ENCODE results near the gene TTYH2.

Gene TTYH2

DNA sequence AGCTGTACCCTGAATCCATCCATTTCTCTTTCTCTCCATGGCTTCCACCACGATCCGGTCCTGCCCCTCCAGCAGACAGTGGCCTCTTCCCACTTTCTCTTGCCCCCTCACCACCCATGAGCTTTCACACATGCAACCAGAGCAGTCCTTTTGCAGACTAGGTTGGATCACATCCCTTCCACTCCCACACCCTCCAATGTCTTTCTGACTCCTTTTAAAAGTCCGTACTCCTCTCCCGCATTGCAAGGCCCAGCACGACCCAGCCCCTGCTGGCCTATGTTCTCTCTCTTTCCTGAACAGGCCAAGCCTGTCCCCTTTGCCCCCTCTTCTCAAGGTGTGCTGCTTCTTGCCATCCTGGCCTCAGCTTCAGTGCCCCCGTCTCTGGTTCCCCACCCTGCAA lies 38.2 kb downstream of the TTYH2 start:
- TF ChIP-seq, protein P1, sequence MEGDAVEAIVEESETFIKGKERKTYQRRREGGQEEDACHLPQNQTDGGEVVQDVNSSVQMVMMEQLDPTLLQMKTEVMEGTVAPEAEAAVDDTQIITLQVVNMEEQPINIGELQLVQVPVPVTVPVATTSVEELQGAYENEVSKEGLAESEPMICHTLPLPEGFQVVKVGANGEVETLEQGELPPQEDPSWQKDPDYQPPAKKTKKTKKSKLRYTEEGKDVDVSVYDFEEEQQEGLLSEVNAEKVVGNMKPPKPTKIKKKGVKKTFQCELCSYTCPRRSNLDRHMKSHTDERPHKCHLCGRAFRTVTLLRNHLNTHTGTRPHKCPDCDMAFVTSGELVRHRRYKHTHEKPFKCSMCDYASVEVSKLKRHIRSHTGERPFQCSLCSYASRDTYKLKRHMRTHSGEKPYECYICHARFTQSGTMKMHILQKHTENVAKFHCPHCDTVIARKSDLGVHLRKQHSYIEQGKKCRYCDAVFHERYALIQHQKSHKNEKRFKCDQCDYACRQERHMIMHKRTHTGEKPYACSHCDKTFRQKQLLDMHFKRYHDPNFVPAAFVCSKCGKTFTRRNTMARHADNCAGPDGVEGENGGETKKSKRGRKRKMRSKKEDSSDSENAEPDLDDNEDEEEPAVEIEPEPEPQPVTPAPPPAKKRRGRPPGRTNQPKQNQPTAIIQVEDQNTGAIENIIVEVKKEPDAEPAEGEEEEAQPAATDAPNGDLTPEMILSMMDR (IDR thresholded peaks at IDR 0.05; ENCODE audit: low read depth, low read length, missing control alignments): no peak
- in situ Hi-C loops (cut with HindIII; ENCODE audit: low sequenced_read_pairs): no loop called here
- H3K4me3 ChIP-seq (ENCODE audit: low read depth, low read length): no peak overlapping the region
- no peak for DNase-seq (ENCODE audit: low read depth)

DNA sequence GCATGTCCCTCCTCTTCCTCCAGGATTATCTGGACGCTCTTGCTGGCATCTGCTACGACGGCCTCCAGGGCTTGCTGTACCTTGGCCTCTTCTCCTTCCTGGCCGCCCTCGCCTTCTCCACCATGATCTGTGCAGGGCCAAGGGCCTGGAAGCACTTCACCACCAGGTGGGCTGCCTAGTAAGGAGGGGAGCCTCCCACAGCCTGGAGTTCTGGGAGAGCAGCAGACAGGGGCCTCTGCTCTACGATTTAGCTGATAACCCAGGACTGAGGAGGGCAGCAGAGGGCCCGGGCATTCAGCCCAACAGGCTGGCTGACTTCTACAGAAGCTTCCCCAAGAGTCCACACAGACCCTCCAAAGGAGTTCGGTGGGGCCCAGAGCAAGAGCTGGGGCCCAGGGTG lies 38.8 kb downstream of the TTYH2 start:
- no peak for DNase-seq (ENCODE audit: low read depth)
- TF ChIP-seq, protein P1 (IDR thresholded peaks at IDR 0.05; ENCODE audit: low read depth, low read length, missing control alignments): no peak
- in situ Hi-C loops (cut with HindIII; ENCODE audit: low sequenced_read_pairs): no loop called here
- no peak overlapping the region for H3K4me3 ChIP-seq (ENCODE audit: low read depth, low read length)

DNA sequence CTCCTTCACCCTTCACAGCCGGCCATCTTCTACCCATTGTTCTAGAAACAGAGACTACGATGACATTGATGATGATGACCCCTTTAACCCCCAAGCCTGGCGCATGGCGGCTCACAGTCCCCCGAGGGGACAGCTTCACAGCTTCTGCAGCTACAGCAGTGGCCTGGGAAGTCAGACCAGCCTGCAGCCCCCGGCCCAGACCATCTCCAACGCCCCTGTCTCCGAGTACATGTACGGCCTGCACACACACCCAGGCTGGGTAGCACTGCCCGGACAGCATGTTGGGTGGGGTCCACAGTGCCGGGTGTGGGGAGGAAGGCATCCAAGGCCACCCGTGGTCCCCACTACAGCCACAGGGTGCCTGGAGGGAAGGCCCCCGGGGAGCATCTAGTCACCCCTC lies 39.7 kb downstream of the TTYH2 start:
- TF ChIP-seq, protein P1 (IDR thresholded peaks at IDR 0.05; ENCODE audit: low read depth, low read length, missing control alignments): no peak
- no peak for DNase-seq (ENCODE audit: low read depth)
- no peak overlapping the region for H3K4me3 ChIP-seq (ENCODE audit: low read depth, low read length)
- in situ Hi-C loops (cut with HindIII; ENCODE audit: low sequenced_read_pairs): no loop called here

DNA sequence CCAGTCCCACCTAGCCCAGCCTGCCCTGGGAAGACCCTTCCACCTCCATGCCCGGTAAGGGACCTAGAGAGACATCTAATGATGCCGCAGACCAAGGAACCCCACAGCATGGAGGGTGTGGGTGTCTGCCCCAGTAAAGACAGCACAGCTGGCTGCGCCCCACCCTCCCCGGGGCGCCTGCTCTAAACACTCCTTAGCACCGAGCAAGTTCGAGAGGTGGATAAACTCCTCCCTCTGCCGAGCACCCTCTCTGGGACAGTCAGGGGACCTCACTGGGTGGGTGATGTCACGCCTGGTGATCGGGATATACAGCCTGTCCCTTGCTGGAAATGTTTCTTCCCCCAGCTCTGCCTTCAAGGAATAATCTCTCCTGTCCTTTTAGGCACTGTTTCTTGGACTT lies 43.9 kb downstream of the TTYH2 start:
- no peak overlapping the region for H3K4me3 ChIP-seq (ENCODE audit: low read depth, low read length)
- in situ Hi-C loops (cut with HindIII; ENCODE audit: low sequenced_read_pairs): loop anchor here (5.0 kb wide), 1 partner anchor 45 kb away; no protein-coding TSS in a partner anchor
- TF ChIP-seq, protein P1 (IDR thresholded peaks at IDR 0.05; ENCODE audit: low read depth, low read length, missing control alignments): no peak
- DNase-seq (ENCODE audit: low read depth): no peak

GRCh38 chr17:74259667-74260524 lies 46.5 kb downstream of the TTYH2 start:
- H3K4me3 ChIP-seq (ENCODE audit: low read depth, low read length): no peak overlapping the region
- in situ Hi-C loops (cut with HindIII; ENCODE audit: low sequenced_read_pairs): loop anchor here (5.0 kb wide), 1 partner anchor 42 kb away; no protein-coding TSS in a partner anchor
- TF ChIP-seq, protein P1 (IDR thresholded peaks at IDR 0.05; ENCODE audit: low read depth, low read length, missing control alignments): no peak
- DNase-seq (ENCODE audit: low read depth): no peak

GRCh38 chr17:74260525-74260850 lies 47.1 kb downstream of the TTYH2 start:
- in situ Hi-C loops (cut with HindIII; ENCODE audit: low sequenced_read_pairs): no loop called here
- DNase-seq (ENCODE audit: low read depth): no peak
- TF ChIP-seq, protein P1 (IDR thresholded peaks at IDR 0.05; ENCODE audit: low read depth, low read length, missing control alignments): no peak
- H3K4me3 ChIP-seq (ENCODE audit: low read depth, low read length): no peak overlapping the region
